HG03175 (cell line): ENCODE data around the gene AP1M2.
"Not testable (repeated sequence)": the region's sequence is repeated elsewhere in the genome, so short reads cannot be mapped to it uniquely, and the experiment has no call there.

Experiments used
- ATAC-seq: cut with Tn5 transposase; IDR thresholded peaks from one replicate; pipeline ENCODE4 v1.9.1; 2021; ENCODE audit warnings: mild to moderate bottlenecking, moderate library complexity; ENCODE audit not compliant: unreplicated experiment

Gene AP1M2

DNA sequence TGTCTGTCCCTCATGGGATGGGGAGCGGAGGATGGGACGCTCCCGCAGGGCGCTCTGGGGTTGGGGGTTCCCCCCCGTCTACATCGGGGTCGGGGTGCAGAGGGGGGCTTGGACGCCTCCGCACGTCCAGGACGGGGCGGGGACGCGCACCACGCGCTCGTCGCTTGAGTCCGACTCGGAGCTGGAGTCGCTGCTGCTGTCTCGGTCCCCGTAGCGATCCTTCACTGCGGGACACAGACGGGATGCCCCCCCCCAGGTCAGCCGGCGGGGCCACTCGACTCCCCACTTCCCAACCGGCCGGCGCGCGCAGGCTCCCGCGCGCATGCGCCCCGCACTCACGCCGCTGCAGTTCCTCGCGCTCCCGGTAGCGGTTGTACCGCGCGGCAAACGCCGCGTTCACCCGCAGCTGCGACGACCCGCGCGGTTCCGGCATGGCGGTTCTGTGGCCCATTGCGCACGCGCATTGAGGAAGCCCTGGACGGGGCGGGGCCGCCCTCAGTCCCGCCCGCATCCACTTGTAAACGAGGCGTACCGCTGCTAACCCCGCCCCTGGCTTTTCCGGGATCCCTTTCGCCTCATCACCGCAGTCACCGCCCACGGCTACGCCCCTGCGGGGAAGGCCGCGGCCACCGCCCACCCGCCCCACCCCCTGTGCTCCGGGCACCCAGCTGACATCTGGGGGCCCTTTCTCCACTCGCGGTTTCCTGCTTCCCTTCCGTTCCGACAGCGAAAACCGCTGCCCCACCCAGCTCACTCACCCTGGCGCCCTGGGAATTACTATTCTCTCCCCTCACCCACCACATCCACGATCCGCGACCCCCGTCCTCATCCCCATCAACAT, 21.3 kb downstream of the AP1M2 start, which contains the start of gene KRI1:
KRI1 (minus strand) TSS at position 444 of the 841 bp plus-strand sequence; CDS start at position 433, 11 bp downstream.
- ATAC-seq = peak; percentile 45

DNA sequence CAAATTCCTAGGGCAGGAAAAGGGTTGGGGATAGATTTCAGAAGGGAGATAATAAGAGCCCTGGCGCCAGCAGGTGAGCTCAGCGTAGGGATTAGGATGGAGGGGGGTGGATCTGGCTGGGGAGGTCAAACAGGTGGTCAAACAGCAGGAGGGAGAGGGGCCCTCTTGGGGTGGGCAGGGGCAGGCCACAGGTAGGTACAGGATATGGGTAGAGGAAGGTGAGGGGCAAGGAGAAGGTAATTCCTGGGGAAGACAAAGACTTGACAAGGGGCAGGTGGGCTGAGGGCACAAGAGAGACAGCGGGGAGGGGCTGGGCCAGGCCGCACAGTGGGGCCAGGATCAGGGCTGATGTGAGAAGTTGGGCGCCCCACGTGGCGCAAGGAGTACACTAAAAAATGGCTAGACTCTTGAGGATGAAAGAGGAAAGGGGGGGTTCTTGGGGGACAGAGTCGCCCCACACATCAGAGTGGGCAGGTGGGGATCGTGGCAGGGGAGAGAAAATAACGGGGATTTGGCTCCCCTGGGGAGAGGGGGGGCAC, 22.0 kb downstream of the AP1M2 start:
- ATAC-seq = no peak

DNA sequence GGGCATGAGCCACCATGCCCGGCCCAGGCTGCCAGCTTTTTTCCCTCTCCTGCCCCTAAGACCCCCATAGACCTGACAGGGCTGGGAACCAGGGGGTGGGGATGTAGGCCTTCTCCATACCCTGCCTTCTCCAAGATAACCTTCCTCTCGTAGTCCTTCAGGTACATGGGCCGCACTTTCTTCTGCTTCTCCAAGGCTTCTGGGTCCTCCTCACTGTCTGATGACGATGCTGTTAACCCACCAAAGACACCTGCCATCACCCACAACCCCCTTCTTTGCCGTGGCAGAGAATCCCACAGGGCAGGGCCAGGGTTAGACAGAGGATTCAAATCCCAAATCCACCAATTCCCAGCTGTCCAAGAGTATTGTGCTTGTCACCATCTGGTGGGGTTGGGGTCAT, 24.5 kb downstream of the AP1M2 start:
- no peak for ATAC-seq

DNA sequence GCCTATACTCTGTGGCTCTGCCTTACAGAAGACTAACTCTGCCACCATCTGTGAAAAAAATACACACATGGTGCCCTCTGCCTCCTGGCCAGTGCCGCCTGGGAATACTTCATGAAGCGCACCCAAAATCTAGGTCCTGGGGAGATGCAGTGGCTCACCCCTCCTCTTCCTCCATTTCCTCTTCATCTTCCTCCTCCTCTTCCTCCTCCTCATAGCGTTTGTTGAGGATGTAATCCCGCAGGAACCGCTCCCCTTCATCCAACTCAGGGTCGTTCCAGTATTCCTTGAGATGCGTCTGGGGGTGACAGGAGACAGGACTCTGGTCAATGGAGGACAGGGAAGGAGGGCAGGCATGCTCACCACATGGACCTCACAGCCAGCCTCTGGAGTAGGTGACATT, 27.0 kb downstream of the AP1M2 start:
- no peak for ATAC-seq

GRCh38 chr19:10557603-10558197, 29.4 kb downstream of the AP1M2 start:
- no peak for ATAC-seq

DNA sequence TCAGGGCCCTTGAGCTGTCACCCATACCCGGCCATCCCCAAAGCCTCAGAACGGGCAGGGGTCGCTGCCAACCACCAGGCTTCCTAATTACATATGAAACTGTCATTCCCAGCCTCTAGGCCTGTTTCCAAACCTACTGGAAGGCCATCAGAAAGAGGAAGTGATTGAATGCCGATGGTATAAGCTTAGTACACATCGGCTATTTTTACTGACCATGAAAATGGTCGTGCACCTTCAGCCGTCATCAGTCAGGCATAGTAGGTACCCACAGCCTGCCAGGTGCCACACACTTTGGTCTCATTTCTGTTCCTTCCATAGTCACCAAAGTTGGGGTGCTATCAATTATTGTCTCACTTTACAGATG, 31.5 kb downstream of the AP1M2 start:
- no peak for ATAC-seq

DNA sequence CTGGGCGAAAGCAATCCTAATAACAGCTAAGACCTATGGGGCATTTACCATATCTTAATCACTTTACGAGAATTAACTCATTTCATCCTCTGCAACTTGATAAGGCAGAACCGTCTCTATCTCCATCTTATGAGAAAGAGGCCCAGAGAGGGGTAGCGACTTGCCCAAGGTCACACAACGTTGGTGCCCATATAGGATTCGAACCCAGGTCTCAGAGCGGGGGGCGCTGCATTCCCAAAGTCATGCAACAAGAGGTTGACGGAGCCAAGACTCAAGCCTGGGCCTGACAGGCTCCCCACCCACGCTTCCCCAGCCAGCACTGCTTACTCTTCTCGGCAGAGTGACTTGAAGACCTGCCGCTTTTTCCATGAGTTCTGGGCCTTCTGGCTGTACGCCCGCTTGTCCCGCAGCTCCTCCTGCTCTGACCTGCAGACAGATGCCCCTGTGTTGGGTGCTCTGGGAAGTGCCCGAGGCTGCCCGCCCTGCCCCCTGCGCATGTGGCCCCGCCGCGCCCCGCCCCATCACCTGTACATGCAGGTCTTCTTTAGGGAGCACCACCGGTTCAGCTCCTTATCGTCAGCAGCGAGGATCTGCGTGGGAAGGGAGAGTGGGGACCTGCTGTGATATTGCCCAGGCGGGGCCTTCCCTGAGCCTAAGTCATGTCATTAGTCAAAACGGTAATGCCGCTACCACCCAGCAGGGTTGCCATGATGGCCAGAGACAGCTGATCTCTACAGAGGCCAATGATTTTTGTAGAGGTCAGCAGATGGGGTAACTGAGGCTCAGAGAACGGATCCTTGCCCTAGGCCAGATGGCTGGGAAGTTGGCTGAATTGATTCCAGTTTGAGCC, 32.1 kb downstream of the AP1M2 start:
- no peak for ATAC-seq

- no peak for ATAC-seq
Measured at GRCh38 chr19:10553943-10554381, 33.1 kb downstream of the AP1M2 start.

DNA sequence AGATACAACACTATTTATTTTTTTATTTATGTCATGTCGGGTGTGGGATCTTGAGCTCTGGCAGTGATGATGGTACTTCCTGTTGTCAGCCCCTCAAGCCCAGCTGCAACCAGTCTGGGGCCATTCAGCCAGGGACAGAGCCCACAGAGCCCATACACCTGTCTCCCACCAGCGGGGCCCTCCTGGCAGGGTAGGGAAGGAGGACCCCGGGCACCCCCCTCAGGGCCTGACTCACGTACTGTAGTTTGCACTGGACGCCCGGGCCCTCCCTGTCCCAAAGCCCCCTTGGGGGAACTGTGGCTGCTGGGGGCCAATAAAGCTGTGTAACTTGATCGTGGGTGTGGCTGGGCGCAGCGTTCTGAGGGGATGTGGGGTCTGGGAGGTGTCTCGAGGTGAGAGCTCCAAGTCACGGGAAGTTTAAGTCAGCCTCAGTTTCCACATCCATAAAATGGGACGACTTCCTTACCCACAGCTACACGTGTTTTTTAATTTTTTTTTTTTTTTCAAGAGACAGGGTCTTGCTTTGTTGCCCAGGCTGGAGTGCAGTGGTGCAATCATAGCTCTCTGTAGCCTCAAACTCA, 33.9 kb downstream of the AP1M2 start:
- no peak for ATAC-seq

DNA sequence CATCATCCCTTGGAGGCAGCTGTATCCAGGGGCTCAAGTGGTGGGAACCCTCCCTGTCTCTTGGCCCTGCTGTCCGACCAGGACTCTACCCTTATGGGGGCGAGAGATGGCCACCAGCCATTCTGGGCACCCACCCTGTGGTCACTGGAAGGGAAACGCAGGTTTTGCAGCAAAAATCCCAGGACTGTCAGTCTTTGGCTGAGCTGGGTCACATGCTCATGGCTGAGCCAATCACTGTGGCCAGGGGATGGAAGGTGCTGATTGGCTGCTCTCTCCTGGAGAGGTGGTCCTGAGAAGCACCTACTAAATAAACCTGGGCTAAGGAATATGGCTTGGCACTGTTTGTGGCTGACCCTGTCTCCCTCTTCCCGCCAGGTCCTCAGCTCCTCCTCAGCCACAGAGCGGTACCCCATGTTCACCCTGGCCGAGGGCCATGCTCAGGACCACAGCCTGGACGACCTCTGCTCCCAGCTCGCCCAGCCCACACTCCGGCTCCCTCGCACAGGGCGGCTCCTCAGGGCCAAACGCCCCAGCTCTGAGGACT, 34.5 kb downstream of the AP1M2 start:
- no peak for ATAC-seq

GRCh38 chr19:10551698-10552301, 35.3 kb downstream of the AP1M2 start:
- no peak for ATAC-seq

GRCh38 chr19:10551006-10551405, 36.1 kb downstream of the AP1M2 start:
- ATAC-seq = not testable (repeated sequence)

- ATAC-seq = no peak
Measured at GRCh38 chr19:10550336-10550735, 36.8 kb downstream of the AP1M2 start.

GRCh38 chr19:10549733-10550132, 37.4 kb downstream of the AP1M2 start:
- no peak for ATAC-seq

DNA sequence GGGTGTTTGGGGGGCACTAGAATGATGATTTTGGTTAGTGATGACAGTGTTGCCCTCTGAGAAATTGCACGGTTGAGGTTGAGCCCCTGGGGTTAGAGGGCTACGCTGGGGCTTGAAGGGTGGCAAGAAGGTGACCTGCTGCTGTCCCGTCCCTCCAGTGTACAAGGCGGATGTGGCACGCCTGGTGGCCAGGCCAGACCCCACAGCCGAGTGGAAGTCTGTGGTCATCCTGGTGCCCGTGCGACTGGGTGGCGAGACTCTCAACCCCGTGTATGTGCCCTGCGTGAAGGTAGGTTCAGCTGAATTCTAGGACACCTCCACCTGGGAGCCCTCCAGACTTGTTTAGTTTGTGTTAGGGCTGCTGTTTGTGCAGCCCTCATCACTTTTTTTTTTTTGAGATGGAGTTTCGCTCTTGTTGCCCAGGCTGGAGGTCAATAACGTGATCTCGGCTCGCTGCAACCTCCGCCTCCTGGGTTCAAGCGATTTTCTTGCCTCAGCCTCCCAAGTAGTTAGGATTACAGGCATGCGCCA, 38.3 kb downstream of the AP1M2 start:
- ATAC-seq = no peak

DNA sequence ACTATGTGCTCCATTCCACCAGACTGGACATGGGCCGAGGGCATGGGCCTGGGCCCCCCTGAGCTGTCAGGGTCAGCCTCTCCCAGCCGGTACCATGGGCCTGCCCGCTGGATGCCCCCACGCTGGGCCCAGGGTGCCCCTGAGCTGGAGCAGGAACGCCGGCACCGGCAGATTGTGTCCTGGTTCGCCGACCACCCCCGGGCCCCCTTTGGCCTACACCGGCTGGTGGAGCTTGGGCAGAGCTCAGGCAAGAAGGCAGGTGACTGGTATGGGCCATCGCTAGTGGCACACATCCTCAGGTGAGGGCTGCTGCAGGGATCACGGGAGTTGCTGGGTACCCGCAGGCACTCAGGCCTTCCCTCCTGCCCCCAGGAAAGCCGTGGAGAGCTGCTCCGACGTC, 40.3 kb downstream of the AP1M2 start:
- no peak for ATAC-seq

- ATAC-seq = no peak
Measured at GRCh38 chr19:10544753-10545251, 42.3 kb downstream of the AP1M2 start.

GRCh38 chr19:10544242-10544752, 42.8 kb downstream of the AP1M2 start:
- ATAC-seq = peak; percentile 13

DNA sequence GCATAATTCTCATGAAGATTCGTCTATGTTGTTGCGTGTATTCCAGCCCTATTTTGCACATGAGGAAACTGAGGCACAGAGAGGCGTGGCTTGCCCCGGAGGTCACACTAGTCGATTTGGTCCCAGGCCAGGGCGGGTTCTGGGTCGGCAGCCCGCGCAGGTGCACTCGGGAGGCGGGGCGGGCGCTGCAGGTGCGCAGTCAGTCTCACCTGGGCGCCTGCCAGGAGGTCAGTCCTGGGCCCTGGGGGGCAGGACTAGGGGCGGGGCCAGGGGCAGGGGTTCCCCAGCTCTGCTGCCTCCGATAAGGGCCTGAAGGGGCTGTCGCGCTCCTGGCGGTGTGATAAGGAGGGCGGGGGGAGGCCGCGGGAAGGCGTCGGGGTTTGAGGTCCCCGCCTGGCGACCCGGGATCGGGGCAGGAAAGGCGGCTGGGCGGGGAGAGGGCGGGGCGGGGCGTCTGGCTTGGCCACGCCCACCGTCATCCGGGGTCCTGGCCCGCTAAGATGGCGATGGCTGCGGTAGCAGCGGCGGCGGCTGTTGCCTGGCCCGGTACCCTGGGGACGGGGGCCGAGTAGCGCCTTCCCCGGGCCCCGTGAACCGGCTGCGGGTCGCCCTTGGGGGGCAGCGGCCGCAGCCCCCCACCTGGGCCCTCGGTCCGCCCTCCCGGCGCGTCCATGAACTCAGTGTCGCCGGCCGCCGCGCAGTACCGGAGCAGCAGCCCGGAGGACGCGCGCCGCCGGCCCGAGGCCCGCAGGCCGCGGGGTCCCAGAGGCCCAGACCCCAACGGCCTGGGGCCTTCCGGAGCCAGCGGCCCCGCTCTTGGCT, 43.5 kb downstream of the AP1M2 start, which contains the start of gene ATG4D:
ATG4D (plus strand) TSS at position 485 of the 822 bp plus-strand sequence; CDS start at position 672, 187 bp downstream.
- peak; percentile 69 for ATAC-seq
